Measurements from ENCODE around the gene CMTM4.
"Not testable (repeated sequence)": the region's sequence is repeated elsewhere in the genome, so short reads cannot be mapped to it uniquely, and the experiment has no call there.

Gene CMTM4

GRCh38 chr16:66682271-66682670, 14.3 kb downstream of the CMTM4 start:
- no peak overlapping the region for H3K27ac ChIP-seq (ENCODE audit: low read depth, low read length)

GRCh38 chr16:66681676-66682075, 14.9 kb downstream of the CMTM4 start:
- no peaks in the 10 kb centered on the region for H3K27me3 ChIP-seq (ENCODE audit: control insufficient read depth, insufficient read depth, low read length)
- no peaks in the 10 kb centered on the region for H3K36me3 ChIP-seq (ENCODE audit: control insufficient read depth, insufficient read depth, low read length)
- H3K27ac ChIP-seq (ENCODE audit: low read depth, low read length) = no peak overlapping the region
- H3K4me1 ChIP-seq (ENCODE audit: control insufficient read depth, insufficient read depth, low read length) = no peaks in the 10 kb centered on the region
- H3K4me3 ChIP-seq (ENCODE audit: low read length) = no peak overlapping the region
- H3K9ac ChIP-seq (ENCODE audit: low read length) = no peak overlapping the region

More at GRCh38 chr16:66682271-66682670, 14.3 kb downstream of the CMTM4 start:
- H3K4me3 ChIP-seq (ENCODE audit: low read length) = no peak overlapping the region
- no peaks in the 10 kb centered on the region for H3K27me3 ChIP-seq (ENCODE audit: control insufficient read depth, insufficient read depth, low read length)
- H3K9ac ChIP-seq (ENCODE audit: low read length) = no peak overlapping the region
- H3K36me3 ChIP-seq (ENCODE audit: control insufficient read depth, insufficient read depth, low read length) = no peaks in the 10 kb centered on the region
- no peaks in the 10 kb centered on the region for H3K4me1 ChIP-seq (ENCODE audit: control insufficient read depth, insufficient read depth, low read length)

DNA sequence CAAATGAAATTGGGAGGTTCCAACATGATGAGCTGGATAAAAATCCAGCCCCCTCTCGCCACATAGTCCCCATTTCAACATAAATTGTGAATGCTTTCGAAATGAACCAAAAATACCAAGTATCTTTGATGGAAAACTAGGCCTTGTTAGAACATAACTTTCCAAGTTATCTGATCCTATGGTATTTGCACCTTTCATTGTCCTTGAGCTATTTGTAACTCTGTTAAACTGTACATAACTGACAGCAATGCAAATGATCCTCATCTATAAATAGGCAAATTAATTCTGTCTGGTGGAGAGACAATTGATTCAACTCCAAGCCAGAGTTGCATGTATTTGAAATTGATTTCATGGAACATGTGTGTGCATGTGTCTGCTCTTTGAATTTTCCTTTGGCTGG, 18.2 kb downstream of the CMTM4 start:
- Histone ChIP-seq H3K4me3 (ENCODE audit: low read length) (no peak overlapping the region), H3K4me1 (ENCODE audit: control insufficient read depth, insufficient read depth, low read length) (no peaks in the 10 kb centered on the region), H3K36me3 (ENCODE audit: control insufficient read depth, insufficient read depth, low read length) (no peaks in the 10 kb centered on the region), H3K27me3 (ENCODE audit: control insufficient read depth, insufficient read depth, low read length) (no peaks in the 10 kb centered on the region), H3K9ac (ENCODE audit: low read length) (no peak overlapping the region), H3K27ac (ENCODE audit: low read depth, low read length) (no peak overlapping the region)

- Histone ChIP-seq H3K27me3 (ENCODE audit: control insufficient read depth, insufficient read depth, low read length) (no peaks in the 10 kb centered on the region), H3K4me3 (ENCODE audit: low read length) (no peak overlapping the region), H3K4me1 (ENCODE audit: control insufficient read depth, insufficient read depth, low read length) (no peaks in the 10 kb centered on the region), H3K27ac (ENCODE audit: low read depth, low read length) (no peak overlapping the region), H3K9ac (ENCODE audit: low read length) (no peak overlapping the region), H3K36me3 (ENCODE audit: control insufficient read depth, insufficient read depth, low read length) (no peaks in the 10 kb centered on the region)
Measured at GRCh38 chr16:66677836-66678235, 18.7 kb downstream of the CMTM4 start.

GRCh38 chr16:66677179-66677578, 19.4 kb downstream of the CMTM4 start:
- no peaks in the 10 kb centered on the region for H3K36me3 ChIP-seq (ENCODE audit: control insufficient read depth, insufficient read depth, low read length)
- no peak overlapping the region for H3K4me3 ChIP-seq (ENCODE audit: low read length)
- H3K4me1 ChIP-seq (ENCODE audit: control insufficient read depth, insufficient read depth, low read length) = no peaks in the 10 kb centered on the region
- no peak overlapping the region for H3K9ac ChIP-seq (ENCODE audit: low read length)
- no peaks in the 10 kb centered on the region for H3K27me3 ChIP-seq (ENCODE audit: control insufficient read depth, insufficient read depth, low read length)
- H3K27ac ChIP-seq (ENCODE audit: low read depth, low read length) = no peak overlapping the region

DNA sequence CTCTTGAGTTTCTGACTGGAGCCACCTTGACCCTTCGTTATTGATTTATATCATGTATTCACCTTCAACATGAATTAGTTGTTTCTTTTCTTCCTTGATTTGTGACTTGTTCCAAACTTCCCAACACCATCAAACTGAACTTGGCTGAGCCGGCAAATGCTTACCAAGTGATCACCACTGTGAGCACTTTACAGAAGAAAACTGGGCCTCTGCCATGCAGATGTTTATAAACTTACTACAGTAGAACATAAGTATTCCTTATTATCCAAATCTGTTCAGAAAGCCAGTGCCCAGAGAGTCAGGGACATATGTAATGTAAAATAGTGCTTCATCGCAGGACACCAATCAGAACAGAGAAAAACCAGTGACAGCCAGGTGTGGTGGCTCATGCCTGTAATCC, 19.9 kb downstream of the CMTM4 start:
- Histone ChIP-seq H3K4me1 (ENCODE audit: control insufficient read depth, insufficient read depth, low read length) (no peaks in the 10 kb centered on the region), H3K36me3 (ENCODE audit: control insufficient read depth, insufficient read depth, low read length) (no peaks in the 10 kb centered on the region), H3K9ac (ENCODE audit: low read length) (no peak overlapping the region), H3K27ac (ENCODE audit: low read depth, low read length) (no peak overlapping the region), H3K4me3 (ENCODE audit: low read length) (no peak overlapping the region), H3K27me3 (ENCODE audit: control insufficient read depth, insufficient read depth, low read length) (no peaks in the 10 kb centered on the region)

DNA sequence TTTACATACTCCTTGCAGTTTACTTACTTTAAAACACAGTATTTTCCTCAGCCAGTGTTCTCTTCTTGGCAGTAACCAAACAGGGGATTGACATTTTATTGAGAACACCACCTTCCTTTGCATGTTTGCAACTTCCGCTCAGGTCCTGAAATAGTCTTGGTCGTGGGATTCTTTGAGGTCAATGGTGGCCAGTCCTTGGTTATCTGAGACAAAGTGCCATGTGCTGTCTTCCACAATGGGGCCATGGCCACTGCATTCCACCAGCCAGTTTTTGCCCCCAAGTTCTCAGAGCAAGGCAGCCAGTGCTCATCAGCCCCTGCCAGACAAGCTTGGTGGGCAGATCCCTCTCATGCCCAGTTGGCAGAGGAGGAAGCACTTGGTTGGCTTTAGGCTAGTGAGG, 22.9 kb downstream of the CMTM4 start:
- H3K27me3 ChIP-seq (ENCODE audit: control insufficient read depth, insufficient read depth, low read length) = no peaks in the 10 kb centered on the region
- no peak overlapping the region for H3K9ac ChIP-seq (ENCODE audit: low read length)
- H3K4me1 ChIP-seq (ENCODE audit: control insufficient read depth, insufficient read depth, low read length) = no peaks in the 10 kb centered on the region
- H3K27ac ChIP-seq (ENCODE audit: low read depth, low read length) = no peak overlapping the region
- H3K4me3 ChIP-seq (ENCODE audit: low read length) = no peak overlapping the region
- no peaks in the 10 kb centered on the region for H3K36me3 ChIP-seq (ENCODE audit: control insufficient read depth, insufficient read depth, low read length)

- no peak overlapping the region for H3K4me3 ChIP-seq (ENCODE audit: low read length)
- no peaks in the 10 kb centered on the region for H3K36me3 ChIP-seq (ENCODE audit: control insufficient read depth, insufficient read depth, low read length)
- H3K9ac ChIP-seq (ENCODE audit: low read length) = no peak overlapping the region
- H3K27me3 ChIP-seq (ENCODE audit: control insufficient read depth, insufficient read depth, low read length) = no peaks in the 10 kb centered on the region
- H3K4me1 ChIP-seq (ENCODE audit: control insufficient read depth, insufficient read depth, low read length) = no peaks in the 10 kb centered on the region
- no peak overlapping the region for H3K27ac ChIP-seq (ENCODE audit: low read depth, low read length)
Measured at GRCh38 chr16:66670691-66671388, 25.7 kb downstream of the CMTM4 start.

- H3K4me1 ChIP-seq (ENCODE audit: control insufficient read depth, insufficient read depth, low read length) = no peaks in the 10 kb centered on the region
- no peak overlapping the region for H3K4me3 ChIP-seq (ENCODE audit: low read length)
- H3K9ac ChIP-seq (ENCODE audit: low read length) = no peak overlapping the region
- no peaks in the 10 kb centered on the region for H3K36me3 ChIP-seq (ENCODE audit: control insufficient read depth, insufficient read depth, low read length)
- no peak overlapping the region for H3K27ac ChIP-seq (ENCODE audit: low read depth, low read length)
- no peaks in the 10 kb centered on the region for H3K27me3 ChIP-seq (ENCODE audit: control insufficient read depth, insufficient read depth, low read length)
Measured at GRCh38 chr16:66668777-66669444, 27.6 kb downstream of the CMTM4 start.

- Histone ChIP-seq H3K27me3 (ENCODE audit: control insufficient read depth, insufficient read depth, low read length) (no peaks in the 10 kb centered on the region), H3K9ac (ENCODE audit: low read length) (no peak overlapping the region), H3K36me3 (ENCODE audit: control insufficient read depth, insufficient read depth, low read length) (no peaks in the 10 kb centered on the region), H3K4me1 (ENCODE audit: control insufficient read depth, insufficient read depth, low read length) (no peaks in the 10 kb centered on the region), H3K4me3 (ENCODE audit: low read length) (no peak overlapping the region), H3K27ac (ENCODE audit: low read depth, low read length) (no peak overlapping the region)
Measured at GRCh38 chr16:66667944-66668343, 28.6 kb downstream of the CMTM4 start.

- Histone ChIP-seq H3K4me1 (ENCODE audit: control insufficient read depth, insufficient read depth, low read length) (peaks cover 18% of the 10 kb centered on the region), H3K27me3 (ENCODE audit: control insufficient read depth, insufficient read depth, low read length) (no peaks in the 10 kb centered on the region), H3K27ac (ENCODE audit: low read depth, low read length) (no peak overlapping the region), H3K9ac (ENCODE audit: low read length) (no peak overlapping the region), H3K4me3 (ENCODE audit: low read length) (no peak overlapping the region), H3K36me3 (ENCODE audit: control insufficient read depth, insufficient read depth, low read length) (no peaks in the 10 kb centered on the region)
Measured at GRCh38 chr16:66662445-66663194, 33.9 kb downstream of the CMTM4 start.

GRCh38 chr16:66661671-66662346, 34.7 kb downstream of the CMTM4 start:
- H3K27ac ChIP-seq (ENCODE audit: low read depth, low read length); H3K4me3 ChIP-seq (ENCODE audit: low read length): not testable (repeated sequence)

More at GRCh38 chr16:66661671-66662346, 34.7 kb downstream of the CMTM4 start:
- not testable (repeated sequence) for H3K36me3 ChIP-seq (ENCODE audit: control insufficient read depth, insufficient read depth, low read length); H3K9ac ChIP-seq (ENCODE audit: low read length); H3K27me3 ChIP-seq (ENCODE audit: control insufficient read depth, insufficient read depth, low read length)
- H3K4me1 ChIP-seq (ENCODE audit: control insufficient read depth, insufficient read depth, low read length) = peaks cover 18% of the 10 kb centered on the region
